ENCODE results near the gene PHF5A.

Gene PHF5A

DNA sequence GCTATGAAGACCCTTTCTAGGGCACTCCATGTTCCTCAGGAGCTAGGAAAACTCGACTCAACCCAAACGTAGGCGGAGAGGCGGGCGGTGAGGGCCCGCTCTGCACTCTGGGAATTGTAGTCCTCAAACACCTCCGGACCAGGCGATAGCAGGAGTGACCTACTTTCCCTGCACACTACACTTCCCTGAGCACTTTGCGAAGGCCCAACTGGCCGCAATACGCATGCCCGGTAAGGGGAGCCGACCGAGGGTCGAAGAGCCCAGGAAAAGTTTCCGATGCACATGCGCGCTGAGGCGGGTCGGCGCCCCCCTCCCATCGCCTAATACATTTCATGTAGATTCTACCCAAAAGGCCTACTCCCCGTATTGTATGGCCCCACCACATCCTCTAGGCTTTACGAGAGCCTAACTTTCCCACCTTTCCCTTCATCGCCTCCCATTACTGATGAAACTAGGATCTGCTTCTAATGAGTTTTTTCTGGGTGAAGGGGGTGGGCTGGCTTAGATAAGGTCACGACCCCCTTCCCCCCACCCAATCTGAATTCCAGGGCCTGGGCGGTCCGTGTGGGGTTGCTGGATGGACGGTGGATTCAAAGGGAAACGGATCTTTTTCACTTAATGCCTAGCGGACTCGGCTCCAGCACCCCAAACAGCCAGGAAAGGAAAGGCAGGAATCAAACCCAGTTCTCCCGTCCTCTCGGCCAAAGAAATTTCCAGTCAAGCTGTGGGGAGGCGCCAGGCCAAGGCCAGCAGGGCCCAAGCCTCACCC lies 23.9 kb downstream of the PHF5A start:
- no peak for TF ChIP-seq CTCF (IDR thresholded peaks at IDR 0.05)

DNA sequence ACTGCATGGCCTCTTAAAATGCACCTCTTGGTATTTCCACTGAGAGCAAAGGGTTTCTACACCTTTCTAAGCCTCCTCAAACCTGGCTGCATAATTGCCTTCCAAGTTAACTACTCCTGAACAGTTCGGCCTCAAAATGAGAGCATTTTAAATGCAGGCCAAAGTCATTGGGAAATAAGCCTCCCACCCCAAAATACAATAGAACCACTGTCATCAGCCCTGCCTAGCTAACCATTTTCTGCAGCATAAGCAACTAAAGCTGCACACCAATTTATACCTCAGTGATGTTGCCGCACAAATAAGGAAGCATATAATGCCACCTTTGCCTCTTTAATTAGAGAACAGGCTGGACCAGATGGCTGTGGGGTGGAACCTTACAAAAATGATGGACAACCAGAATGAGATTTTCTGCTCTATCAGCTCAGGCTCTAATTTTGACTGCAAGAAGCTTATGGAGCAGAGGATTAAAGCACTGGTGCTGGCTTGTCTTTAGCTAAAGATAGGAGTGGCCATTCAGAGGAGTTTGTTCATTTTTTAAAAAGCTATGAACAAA lies 26.2 kb downstream of the PHF5A start:
- no peak for TF ChIP-seq CTCF (IDR thresholded peaks at IDR 0.05)

GRCh38 chr22:41437198-41437597 lies 31.3 kb downstream of the PHF5A start:
- TF ChIP-seq CTCF (IDR thresholded peaks at IDR 0.05): no peak

DNA sequence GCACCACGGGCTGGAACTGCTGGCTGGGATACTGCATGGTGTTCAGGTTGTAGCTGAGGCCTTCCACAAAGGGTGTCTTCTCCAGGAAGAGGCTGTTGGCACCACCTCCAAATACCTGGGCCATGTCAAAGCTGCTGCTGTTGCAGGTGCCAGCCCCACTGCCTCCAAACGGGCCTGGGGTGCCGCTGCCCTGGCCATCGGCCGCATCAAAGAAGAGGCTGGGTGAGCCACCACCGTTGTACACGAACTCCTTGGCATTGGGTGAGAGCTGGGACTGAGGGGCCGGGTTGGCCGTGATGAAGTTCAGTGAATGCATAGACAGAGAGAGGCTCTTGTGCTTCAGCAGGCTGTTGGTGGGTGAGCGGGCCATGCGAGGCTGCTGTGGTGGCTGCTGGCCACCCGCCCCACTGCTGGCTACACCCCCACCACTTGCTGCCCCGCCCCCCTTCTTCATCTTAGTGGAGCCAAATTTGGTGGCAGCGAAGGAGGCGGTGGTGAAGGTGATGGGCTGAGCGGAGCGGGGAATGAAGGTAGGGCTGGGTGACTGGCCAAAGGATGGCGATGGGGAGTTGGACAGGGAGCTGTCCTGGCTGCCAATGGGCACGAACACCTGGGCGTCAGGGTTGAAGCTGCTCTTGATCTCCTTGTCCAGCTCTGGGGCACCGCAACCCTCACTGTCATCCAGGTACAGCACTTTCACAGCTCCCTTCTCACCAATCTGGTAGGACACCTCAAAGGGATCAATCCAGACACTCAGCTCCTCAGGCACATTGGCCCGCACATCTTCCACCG lies 32.0 kb downstream of the PHF5A start:
- TF ChIP-seq CTCF (IDR thresholded peaks at IDR 0.05): no peak

GRCh38 chr22:41435560-41435959 lies 32.9 kb downstream of the PHF5A start:
- TF ChIP-seq CTCF (IDR thresholded peaks at IDR 0.05): no peak

- no peak for TF ChIP-seq CTCF (IDR thresholded peaks at IDR 0.05)
Measured at GRCh38 chr22:41431656-41432055, 36.8 kb downstream of the PHF5A start.

DNA sequence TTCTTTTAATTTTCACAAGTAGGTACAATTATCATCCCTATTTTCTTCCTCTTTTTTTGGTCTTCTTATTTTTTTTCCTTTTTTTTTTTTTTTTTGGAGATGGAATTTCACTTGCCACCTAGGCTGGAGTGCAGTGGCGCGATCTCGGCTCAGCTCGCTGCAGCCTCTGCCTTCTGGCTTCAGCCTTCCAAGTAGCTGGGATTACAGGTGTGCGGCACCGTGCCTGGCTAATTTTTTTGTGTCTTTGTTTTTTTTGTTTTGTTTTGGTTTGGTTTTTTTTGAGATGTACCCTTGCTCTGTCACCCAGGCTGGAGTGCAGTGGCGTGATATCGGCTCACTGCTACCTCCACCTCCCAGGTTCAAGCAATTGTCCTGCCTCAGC lies 38.5 kb downstream of the PHF5A start:
- TF ChIP-seq CTCF (IDR thresholded peaks at IDR 0.05): no peak
